Astrocyte of the cerebellum (primary cell): ENCODE results near the gene POLR2H.

Source experiments
- DNase-seq: peaks from one replicate; pipeline ENCODE4 v3.0.0-alpha.2; 2011; ENCODE audit warnings: low read depth
- H3K4me3 ChIP-seq: 2 replicates; pipeline ENCODE4 v1.5.1; 2011; ENCODE audit warnings: mild to moderate bottlenecking, low read depth, low read length, moderate library complexity
- in situ Hi-C: cut with HindIII; loops from 2 replicates; pipeline ENCODE4 v1.10.0; 2017; ENCODE audit warnings: low sequenced_read_pairs
- TF ChIP-seq, protein P1 (sequence below): IDR thresholded peaks from 2 replicates; pipeline ENCODE4 v1.5.1; 2012; ENCODE audit warnings: low read length, low read depth, moderate library complexity, mild to moderate bottlenecking; ENCODE audit errors: missing control alignments

POLR2H gene

DNA sequence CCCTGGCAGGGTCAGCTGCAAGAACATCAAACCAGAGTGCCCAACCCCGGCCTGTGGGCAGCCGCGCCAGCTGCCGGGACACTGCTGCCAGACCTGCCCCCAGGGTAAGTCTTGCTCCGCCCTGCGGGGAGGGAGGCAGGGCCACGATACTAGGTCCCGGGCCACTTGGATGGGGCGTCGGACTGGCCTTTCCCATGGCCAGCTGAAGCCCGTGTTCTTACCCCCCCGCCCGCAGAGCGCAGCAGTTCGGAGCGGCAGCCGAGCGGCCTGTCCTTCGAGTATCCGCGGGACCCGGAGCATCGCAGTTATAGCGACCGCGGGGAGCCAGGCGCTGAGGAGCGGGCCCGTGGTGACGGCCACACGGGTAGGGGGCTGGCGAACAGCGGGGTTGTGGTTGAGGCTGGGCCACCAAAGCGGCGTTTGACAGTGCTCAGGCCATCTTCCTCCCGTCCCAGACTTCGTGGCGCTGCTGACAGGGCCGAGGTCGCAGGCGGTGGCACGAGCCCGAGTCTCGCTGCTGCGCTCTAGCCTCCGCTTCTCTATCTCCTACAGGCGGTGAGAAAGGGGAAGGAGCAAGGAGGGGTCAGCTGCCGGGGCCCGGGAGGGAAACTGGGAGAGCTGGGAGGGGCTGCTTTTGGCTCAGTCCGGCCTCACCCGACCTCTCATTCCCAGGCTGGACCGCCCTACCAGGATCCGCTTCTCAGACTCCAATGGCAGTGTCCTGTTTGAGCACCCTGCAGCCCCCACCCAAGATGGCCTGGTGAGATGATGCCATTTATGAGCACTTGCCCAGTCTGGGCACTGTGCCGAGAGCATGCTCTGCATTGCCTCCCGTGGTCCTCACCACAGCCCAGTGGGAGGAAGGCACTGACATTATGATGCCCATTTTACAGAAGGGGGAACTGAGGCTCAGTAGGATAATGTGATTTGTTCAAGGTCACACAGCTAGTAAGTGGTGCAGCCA is 20.0 kb downstream of the POLR2H start:
- no peak overlapping the region for H3K4me3 ChIP-seq
- TF ChIP-seq, protein P1, sequence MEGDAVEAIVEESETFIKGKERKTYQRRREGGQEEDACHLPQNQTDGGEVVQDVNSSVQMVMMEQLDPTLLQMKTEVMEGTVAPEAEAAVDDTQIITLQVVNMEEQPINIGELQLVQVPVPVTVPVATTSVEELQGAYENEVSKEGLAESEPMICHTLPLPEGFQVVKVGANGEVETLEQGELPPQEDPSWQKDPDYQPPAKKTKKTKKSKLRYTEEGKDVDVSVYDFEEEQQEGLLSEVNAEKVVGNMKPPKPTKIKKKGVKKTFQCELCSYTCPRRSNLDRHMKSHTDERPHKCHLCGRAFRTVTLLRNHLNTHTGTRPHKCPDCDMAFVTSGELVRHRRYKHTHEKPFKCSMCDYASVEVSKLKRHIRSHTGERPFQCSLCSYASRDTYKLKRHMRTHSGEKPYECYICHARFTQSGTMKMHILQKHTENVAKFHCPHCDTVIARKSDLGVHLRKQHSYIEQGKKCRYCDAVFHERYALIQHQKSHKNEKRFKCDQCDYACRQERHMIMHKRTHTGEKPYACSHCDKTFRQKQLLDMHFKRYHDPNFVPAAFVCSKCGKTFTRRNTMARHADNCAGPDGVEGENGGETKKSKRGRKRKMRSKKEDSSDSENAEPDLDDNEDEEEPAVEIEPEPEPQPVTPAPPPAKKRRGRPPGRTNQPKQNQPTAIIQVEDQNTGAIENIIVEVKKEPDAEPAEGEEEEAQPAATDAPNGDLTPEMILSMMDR, result no peak
- no peak for DNase-seq
- in situ Hi-C loops, result no loop called here

DNA sequence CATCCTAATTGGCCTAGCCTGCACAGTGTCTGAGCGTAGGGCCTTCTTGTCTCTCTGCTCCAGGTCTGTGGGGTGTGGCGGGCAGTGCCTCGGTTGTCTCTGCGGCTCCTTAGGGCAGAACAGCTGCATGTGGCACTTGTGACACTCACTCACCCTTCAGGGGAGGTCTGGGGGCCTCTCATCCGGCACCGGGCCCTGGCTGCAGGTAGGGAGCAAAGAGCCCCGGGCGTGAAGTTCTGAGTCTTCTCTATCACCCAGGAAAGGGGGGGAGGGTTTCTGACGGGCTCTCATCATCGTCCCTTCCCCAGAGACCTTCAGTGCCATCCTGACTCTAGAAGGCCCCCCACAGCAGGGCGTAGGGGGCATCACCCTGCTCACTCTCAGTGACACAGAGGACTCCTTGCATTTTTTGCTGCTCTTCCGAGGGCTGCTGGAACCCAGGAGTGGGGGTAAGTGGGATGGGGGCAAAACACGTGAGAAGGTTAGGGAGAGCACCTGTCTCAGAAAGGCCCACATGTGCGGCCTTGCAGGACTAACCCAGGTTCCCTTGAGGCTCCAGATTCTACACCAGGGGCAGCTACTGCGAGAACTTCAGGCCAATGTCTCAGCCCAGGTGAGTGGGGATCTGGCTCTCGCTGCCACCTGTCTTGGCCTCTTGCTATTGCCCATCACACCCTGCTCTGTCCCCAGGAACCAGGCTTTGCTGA is 21.0 kb downstream of the POLR2H start:
- TF ChIP-seq, protein P1, result no peak
- in situ Hi-C loops, result no loop called here
- no peak overlapping the region for H3K4me3 ChIP-seq
- no peak for DNase-seq

DNA sequence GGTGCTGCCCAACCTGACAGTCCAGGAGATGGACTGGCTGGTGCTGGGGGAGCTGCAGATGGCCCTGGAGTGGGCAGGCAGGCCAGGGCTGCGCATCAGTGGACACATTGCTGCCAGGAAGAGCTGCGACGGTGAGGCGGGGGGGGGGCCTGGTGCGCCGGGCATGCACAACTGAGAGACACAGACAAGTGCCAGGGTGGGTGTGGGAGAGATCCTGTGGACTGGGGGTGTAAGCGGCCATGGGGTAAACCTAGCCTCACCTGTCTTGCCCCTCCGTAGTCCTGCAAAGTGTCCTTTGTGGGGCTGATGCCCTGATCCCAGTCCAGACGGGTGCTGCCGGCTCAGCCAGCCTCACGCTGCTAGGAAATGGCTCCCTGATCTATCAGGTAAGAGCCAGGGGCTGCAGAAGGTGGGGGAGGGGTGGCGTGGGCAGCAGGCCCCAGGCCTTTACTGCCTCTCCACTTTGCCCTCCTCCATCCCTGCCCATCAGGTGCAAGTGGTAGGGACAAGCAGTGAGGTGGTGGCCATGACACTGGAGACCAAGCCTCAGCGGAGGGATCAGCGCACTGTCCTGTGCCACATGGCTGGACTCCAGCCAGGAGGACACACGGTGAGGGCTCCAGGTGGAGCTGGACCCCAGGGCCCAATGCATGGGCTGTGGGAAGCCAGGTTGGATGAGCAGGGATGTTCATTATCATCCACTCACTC is 21.7 kb downstream of the POLR2H start:
- no peak overlapping the region for H3K4me3 ChIP-seq
- DNase-seq, result no peak
- in situ Hi-C loops, result no loop called here
- TF ChIP-seq, protein P1, result no peak

DNA sequence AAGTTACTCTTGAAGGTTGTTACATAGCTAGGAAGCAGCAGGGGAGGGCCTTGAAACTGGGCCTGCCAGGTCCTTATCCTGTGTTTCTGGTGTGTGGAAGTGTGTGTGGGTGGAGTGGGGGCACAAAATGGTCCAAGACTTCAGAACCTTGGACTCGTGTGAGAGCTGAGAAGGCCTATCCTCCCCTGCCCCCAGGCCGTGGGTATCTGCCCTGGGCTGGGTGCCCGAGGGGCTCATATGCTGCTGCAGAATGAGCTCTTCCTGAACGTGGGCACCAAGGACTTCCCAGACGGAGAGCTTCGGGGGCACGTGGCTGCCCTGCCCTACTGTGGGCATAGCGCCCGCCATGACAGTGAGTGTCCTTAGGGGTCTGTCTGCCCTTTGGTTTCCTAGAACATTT is 22.8 kb downstream of the POLR2H start:
- in situ Hi-C loops, result no loop called here
- TF ChIP-seq, protein P1, result no peak
- no peak for DNase-seq
- no peak overlapping the region for H3K4me3 ChIP-seq

DNA sequence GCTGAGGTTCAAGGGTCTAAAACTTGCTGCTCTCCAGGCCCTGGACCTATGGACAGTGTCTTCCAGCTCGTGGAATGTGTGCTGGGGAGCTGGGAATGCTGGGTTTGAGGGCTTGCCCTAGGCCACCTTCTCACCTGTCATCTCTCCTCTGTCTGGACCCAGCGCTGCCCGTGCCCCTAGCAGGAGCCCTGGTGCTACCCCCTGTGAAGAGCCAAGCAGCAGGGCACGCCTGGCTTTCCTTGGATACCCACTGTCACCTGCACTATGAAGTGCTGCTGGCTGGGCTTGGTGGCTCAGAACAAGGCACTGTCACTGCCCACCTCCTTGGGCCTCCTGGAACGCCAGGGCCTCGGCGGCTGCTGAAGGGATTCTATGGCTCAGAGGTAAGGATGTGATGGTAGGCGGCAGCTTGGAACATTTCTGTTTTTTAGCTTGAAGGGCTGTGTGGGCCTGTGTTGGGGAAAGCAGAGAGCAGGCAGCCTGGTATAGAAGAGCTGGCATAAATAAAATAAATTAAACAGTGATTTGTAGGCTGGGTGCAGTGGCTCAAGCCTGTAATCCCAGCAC is 23.4 kb downstream of the POLR2H start:
- no peak overlapping the region for H3K4me3 ChIP-seq
- TF ChIP-seq, protein P1, result no peak
- no peak for DNase-seq
- in situ Hi-C loops, result no loop called here
